ENCODE data around the gene KRTAP20-1.

The KRTAP20-1 gene

GRCh38 chr21:30642564-30642963 is 26.3 kb downstream of the KRTAP20-1 start, which contains the start of gene KRTAP20-3:
Gene KRTAP20-3, plus strand, starts transcription at chr21:30642864.
- DNase-seq (ENCODE audit: extremely low read depth in 1 of 2, low read depth in 1 of 2) = no peak

DNA sequence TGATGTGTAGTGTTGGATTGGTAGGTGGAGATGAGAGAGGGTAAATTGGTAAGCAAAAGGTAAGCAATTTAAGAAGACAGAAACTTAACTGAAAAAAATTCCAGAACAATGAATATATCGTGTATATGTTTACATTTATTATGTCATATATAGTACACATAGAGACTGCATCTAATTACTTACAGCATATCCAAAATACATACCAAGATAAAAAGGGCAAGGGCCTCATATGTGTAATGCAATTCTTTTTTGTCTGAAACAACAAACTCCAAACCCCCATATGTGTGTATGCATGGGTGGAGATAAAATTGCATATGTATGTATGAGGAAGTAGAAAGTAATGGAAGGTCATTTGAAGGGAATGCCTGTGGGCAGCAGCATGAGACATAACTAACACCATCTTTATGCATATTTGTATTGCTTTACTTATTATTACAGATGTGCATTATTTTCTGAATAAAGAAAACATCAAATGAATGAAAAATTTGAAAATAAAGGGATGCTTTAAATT is 30.7 kb downstream of the KRTAP20-1 start:
- no peak for DNase-seq (ENCODE audit: extremely low read depth in 1 of 2, low read depth in 1 of 2)

DNA sequence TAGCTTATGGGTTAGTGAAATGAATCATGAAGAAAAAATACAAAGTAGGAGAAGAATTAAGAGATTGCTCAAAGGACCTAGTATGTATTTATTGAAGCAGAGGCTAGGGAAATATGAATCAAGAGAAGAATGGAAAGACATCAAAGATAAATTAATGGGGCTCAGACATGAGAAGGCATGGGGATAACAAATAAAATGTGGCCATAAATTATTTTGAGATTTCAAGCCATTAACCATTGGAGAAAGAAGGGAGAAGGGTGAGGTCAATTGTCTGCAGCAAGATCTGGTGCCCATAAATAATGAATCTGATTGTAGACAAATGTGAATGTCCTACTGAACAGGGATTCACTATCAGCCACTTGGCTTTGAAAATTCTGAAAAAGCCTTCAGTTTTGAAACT is 36.7 kb downstream of the KRTAP20-1 start:
- no peak for DNase-seq (ENCODE audit: extremely low read depth in 1 of 2, low read depth in 1 of 2)
